Tibial nerve (tissue), 4 donors: ENCODE measurements around the gene AQP11. TPM values are rescaled to one million over a fixed set of nuclear protein-coding genes. Genes with fewer than 3 reads are reported as not detected.

ENCODE experiments used
- DNase-seq, 2 donors: peaks; one replicate each; pipeline ENCODE4 v3.0.0-alpha.2; 2019; ENCODE audit warnings: low spot score in 2 of 2
- H3K27ac ChIP-seq, 4 donors: fragments of 200-600 bp; sonication (generic) in 3 of 4; one replicate each; pipeline ENCODE4 v1.5.1; 2017 to 2019; ENCODE audit warnings: mild to moderate bottlenecking in 1 of 4
- H3K27me3 ChIP-seq, 2 donors: fragments of 200-600 bp; sonication (generic) in 1 of 2; one replicate each; pipeline versions ENCODE4 v1.5.1 to v1.6.0; 2017 to 2019
- H3K36me3 ChIP-seq, 3 donors: fragments of 200-600 bp; sonication (generic); one replicate each; pipeline ENCODE4 v1.5.1; 2018 to 2019
- H3K4me1 ChIP-seq, 4 donors: fragments of 200-600 bp; sonication (generic) in 3 of 4; one replicate each; pipeline ENCODE4 v1.5.1; 2017 to 2019
- H3K4me3 ChIP-seq, 4 donors: fragments of 200-600 bp; sonication (generic) in 3 of 4; one replicate each; pipeline ENCODE4 v1.5.1; 2017 to 2019; ENCODE audit warnings: mild to moderate bottlenecking in 1 of 4, moderate library complexity in 1 of 4
- H3K9me3 ChIP-seq, 4 donors: fragments of 200-600 bp; sonication (generic) in 3 of 4; one replicate each; pipeline ENCODE4 v1.5.1; 2017 to 2019
- CTCF ChIP-seq, 5 experiments: fragments of 200-600 bp in 3 of 5; fragments of 450-650 bp in 2 of 5; sonication (generic) in 3 of 5; IDR thresholded peaks; one replicate each; pipeline ENCODE4 v1.5.1; 2016 to 2019; ENCODE audit warnings: antibody characterized with exemption in 5 of 5, mild to moderate bottlenecking in 3 of 5, moderate library complexity in 2 of 5
- EP300 ChIP-seq, 2 donors: sonication (generic); formaldehyde crosslinking; IDR thresholded peaks; one replicate each; pipeline ENCODE4 v1.6.1; 2017; ENCODE audit warnings: antibody characterized with exemption in 2 of 2, mild to moderate bottlenecking in 1 of 2
- POLR2A ChIP-seq, 2 donors: fragments of 450-650 bp; IDR thresholded peaks; one replicate each; pipeline ENCODE4 v1.6.1; 2017; ENCODE audit warnings: antibody characterized with exemption in 2 of 2, mild to moderate bottlenecking in 2 of 2, moderate library complexity in 2 of 2
- WGBS, 2 donors: methylation state at CpG; one replicate each; pipeline ENCODE4 v1.1.5; 2018; 5-methylcytosine and 5-hydroxymethylcytosine counted together
- total RNA-seq, 4 donors: library from RNA; depleted of rRNA; stranded (reverse); fragments of >200 nt; gene quantifications; one replicate each; pipeline ENCODE4 v1.1.0, GENCODE V29; 2016

The AQP11 gene
- 1 to 10 TPM in 3 of 4 donors, under 1 TPM in 1; 0.78 to 3.3 (median 1.6) TPM for total RNA-seq

GRCh38 chr11:77589521-77590193, at the start of gene AQP11:
Gene AQP11, plus strand, starts transcription at chr11:77589953. Its CDS starts 40 bp downstream, at chr11:77589993.
- peak; percentile 51 to 64 for DNase-seq
- WGBS, 2 donors, result 1% methylated on average over 30 to 33 of the region's 75 CpGs

GRCh38 chr11:77542296-77542695, 47.5 kb upstream of the AQP11 start:
- Histone ChIP-seq H3K36me3 (peaks cover 0 to 15% (median 0%) of the 10 kb centered on the region in 3 donors), H3K27ac (no peak overlapping the region), H3K9me3 (no peaks in the 10 kb centered on the region), H3K27me3 (no peaks in the 10 kb centered on the region), H3K4me1 (no peaks in the 10 kb centered on the region), H3K4me3 (no peak overlapping the region)
- TF ChIP-seq POLR2A (IDR thresholded peaks at IDR 0.05), result no peak
- TF ChIP-seq CTCF (IDR thresholded peaks at IDR 0.05), result no peak
- no peak for TF ChIP-seq EP300 (IDR thresholded peaks at IDR 0.05)
- DNase-seq, result no peak
- WGBS, 2 donors, result 21 to 39% methylated on average over 1 of the region's 1 CpG

More at GRCh38 chr11:77589521-77590193, at the start of gene AQP11:
- Histone ChIP-seq H3K4me3 (peak within 1 kb of the TSS; percentile 49 to 76 (median 66)), H3K27ac (peak within 1 kb of the TSS; percentile 49 to 90 (median 82)), H3K36me3 (no peaks in the 10 kb centered on the region), H3K27me3 (no peaks in the 10 kb centered on the region), H3K9me3 (no peaks in the 10 kb centered on the region), H3K4me1 (peaks cover 0 to 17% (median 7%) of the 10 kb centered on the region in 4 donors)
- peak in 1 of 5 experiments; percentile 6 for TF ChIP-seq CTCF (IDR thresholded peaks at IDR 0.05)
- peak; percentile 29 to 30 for TF ChIP-seq POLR2A (IDR thresholded peaks at IDR 0.05)
- peak in 1 of 2 donors; percentile 34 for TF ChIP-seq EP300 (IDR thresholded peaks at IDR 0.05)

- no peaks in the 10 kb centered on the region for H3K36me3 ChIP-seq
- H3K27ac ChIP-seq, result no peak overlapping the region
- H3K9me3 ChIP-seq, result no peaks in the 10 kb centered on the region
- WGBS, 2 donors, result 91% methylated on average over 7 of the region's 7 CpGs
- no peaks in the 10 kb centered on the region for H3K27me3 ChIP-seq
- TF ChIP-seq POLR2A (IDR thresholded peaks at IDR 0.05) (no peak), EP300 (IDR thresholded peaks at IDR 0.05) (no peak), CTCF (IDR thresholded peaks at IDR 0.05) (no peak)
- no peak for DNase-seq
- peaks cover 0 to 9% (median 0%) of the 10 kb centered on the region in 4 donors for H3K4me1 ChIP-seq
- H3K4me3 ChIP-seq, result no peak overlapping the region
Measured at GRCh38 chr11:77547047-77547836, 42.5 kb upstream of the AQP11 start.

- H3K27ac ChIP-seq, result peak overlapping the region in 1 of 4 donors; percentile 45
- 25 to 28% methylated on average over 9 of the region's 9 CpGs for WGBS, 2 donors
- TF ChIP-seq EP300 (IDR thresholded peaks at IDR 0.05) (no peak), CTCF (IDR thresholded peaks at IDR 0.05) (peak; percentile 48 to 71 (median 58))
- H3K4me1 ChIP-seq, result peaks cover 0 to 9% (median 0%) of the 10 kb centered on the region in 4 donors
- no peaks in the 10 kb centered on the region for H3K27me3 ChIP-seq
- no peak overlapping the region for H3K4me3 ChIP-seq
- no peaks in the 10 kb centered on the region for H3K9me3 ChIP-seq
- peak in 1 of 2 donors; percentile 38 for DNase-seq
- H3K36me3 ChIP-seq, result no peaks in the 10 kb centered on the region
Measured at GRCh38 chr11:77547863-77548551, 41.7 kb upstream of the AQP11 start.
